ENCODE results near the gene COL11A1.

DNA sequence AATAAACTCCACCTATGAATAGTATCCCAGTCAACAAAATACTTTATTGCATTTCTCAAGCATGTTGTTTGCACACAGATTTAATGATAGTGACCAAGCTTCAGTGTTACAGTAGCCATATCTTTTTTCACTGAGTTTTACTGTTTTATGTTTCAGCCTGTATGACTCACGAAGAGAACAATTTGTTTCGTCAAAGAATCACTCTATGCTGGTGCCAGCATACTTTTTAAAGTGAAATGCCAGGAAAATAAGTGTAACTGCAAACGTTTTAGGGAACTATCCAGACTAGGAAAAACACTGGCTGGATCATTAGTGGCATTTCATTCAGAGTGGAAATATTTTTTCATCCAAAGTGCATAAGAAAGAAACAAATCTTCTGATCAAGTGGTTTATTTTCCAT is 210.8 kb downstream of the COL11A1 start:
- TF ChIP-seq EGR1 (conservative IDR thresholded peaks at IDR 0.05) (no peak), PCBP1 (IDR thresholded peaks at IDR 0.05; ENCODE audit: low read depth, low read length, poor library complexity, severe bottlenecking) (no peak), POLR2A (conservative IDR thresholded peaks at IDR 0.05) (no peak), RFX1 (IDR thresholded peaks at IDR 0.05) (no peak), HMG20A (CRISPR knock-in tag; conservative IDR thresholded peaks at IDR 0.05) (no peak), CTBP1 (IDR thresholded peaks at IDR 0.05; ENCODE audit: borderline replicate concordance) (no peak), HCFC1 (IDR thresholded peaks at IDR 0.05; ENCODE audit: low read depth, low read length) (no peak), BACH1 (tag; IDR thresholded peaks at IDR 0.05) (no peak), MAFK (IDR thresholded peaks at IDR 0.05; ENCODE audit: low read length) (no peak), IRF2 (CRISPR knock-in tag; IDR thresholded peaks at IDR 0.05) (no peak)
- TF ChIP-seq, protein P1, sequence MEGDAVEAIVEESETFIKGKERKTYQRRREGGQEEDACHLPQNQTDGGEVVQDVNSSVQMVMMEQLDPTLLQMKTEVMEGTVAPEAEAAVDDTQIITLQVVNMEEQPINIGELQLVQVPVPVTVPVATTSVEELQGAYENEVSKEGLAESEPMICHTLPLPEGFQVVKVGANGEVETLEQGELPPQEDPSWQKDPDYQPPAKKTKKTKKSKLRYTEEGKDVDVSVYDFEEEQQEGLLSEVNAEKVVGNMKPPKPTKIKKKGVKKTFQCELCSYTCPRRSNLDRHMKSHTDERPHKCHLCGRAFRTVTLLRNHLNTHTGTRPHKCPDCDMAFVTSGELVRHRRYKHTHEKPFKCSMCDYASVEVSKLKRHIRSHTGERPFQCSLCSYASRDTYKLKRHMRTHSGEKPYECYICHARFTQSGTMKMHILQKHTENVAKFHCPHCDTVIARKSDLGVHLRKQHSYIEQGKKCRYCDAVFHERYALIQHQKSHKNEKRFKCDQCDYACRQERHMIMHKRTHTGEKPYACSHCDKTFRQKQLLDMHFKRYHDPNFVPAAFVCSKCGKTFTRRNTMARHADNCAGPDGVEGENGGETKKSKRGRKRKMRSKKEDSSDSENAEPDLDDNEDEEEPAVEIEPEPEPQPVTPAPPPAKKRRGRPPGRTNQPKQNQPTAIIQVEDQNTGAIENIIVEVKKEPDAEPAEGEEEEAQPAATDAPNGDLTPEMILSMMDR (IDR thresholded peaks at IDR 0.05 in 2 of 3, conservative IDR thresholded peaks at IDR 0.05 in 1 of 3; ENCODE audit: insufficient read depth in 2 of 3, low read depth in 1 of 3, low read length in 3 of 3) = no peak
- TF ChIP-seq, protein P2, sequence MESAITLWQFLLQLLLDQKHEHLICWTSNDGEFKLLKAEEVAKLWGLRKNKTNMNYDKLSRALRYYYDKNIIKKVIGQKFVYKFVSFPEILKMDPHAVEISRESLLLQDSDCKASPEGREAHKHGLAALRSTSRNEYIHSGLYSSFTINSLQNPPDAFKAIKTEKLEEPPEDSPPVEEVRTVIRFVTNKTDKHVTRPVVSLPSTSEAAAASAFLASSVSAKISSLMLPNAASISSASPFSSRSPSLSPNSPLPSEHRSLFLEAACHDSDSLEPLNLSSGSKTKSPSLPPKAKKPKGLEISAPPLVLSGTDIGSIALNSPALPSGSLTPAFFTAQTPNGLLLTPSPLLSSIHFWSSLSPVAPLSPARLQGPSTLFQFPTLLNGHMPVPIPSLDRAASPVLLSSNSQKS (CRISPR knock-in tag; IDR thresholded peaks at IDR 0.05) = no peak
- TF ChIP-seq, protein P3, sequence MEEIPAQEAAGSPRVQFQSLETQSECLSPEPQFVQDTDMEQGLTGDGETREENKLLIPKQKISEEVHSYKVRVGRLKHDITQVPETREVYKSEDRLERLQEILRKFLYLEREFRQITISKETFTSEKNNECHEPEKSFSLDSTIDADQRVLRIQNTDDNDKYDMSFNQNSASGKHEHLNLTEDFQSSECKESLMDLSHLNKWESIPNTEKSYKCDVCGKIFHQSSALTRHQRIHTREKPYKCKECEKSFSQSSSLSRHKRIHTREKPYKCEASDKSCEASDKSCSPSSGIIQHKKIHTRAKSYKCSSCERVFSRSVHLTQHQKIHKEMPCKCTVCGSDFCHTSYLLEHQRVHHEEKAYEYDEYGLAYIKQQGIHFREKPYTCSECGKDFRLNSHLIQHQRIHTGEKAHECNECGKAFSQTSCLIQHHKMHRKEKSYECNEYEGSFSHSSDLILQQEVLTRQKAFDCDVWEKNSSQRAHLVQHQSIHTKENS (CRISPR knock-in tag; IDR thresholded peaks at IDR 0.05) = no peak
- TF ChIP-seq, protein P4, sequence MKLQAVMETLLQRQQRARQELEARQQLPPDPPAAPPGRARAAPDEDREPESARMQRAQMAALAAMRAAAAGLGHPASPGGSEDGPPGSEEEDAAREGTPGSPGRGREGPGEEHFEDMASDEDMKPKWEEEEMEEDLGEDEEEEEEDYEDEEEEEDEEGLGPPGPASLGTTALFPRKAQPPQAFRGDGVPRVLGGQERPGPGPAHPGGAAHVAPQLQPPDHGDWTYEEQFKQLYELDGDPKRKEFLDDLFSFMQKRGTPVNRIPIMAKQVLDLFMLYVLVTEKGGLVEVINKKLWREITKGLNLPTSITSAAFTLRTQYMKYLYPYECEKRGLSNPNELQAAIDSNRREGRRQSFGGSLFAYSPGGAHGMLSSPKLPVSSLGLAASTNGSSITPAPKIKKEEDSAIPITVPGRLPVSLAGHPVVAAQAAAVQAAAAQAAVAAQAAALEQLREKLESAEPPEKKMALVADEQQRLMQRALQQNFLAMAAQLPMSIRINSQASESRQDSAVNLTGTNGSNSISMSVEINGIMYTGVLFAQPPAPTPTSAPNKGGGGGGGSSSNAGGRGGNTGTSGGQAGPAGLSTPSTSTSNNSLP (IDR thresholded peaks at IDR 0.05; ENCODE audit: borderline replicate concordance, low read depth, low read length) = no peak
